NCI-H526 (cell line): Measurements from ENCODE around the gene SUFU.
"Not testable (repeated sequence)": the region's sequence is repeated elsewhere in the genome, so short reads cannot be mapped to it uniquely, and the experiment has no call there.

Experiments used
- DNase-seq, 2 experiments: peaks; one replicate each; lab custom pipeline; 2025; lab: John Stamatoyannopoulos, UW

Gene SUFU

GRCh38 chr10:102514487-102515311 lies 10.9 kb downstream of the SUFU start:
- no peak for DNase-seq

- DNase-seq: no peak
Observed at GRCh38 chr10:102515724-102516123, 12.0 kb downstream of the SUFU start.

- no peak for DNase-seq
Observed at GRCh38 chr10:102517553-102517952, 13.8 kb downstream of the SUFU start.

DNA sequence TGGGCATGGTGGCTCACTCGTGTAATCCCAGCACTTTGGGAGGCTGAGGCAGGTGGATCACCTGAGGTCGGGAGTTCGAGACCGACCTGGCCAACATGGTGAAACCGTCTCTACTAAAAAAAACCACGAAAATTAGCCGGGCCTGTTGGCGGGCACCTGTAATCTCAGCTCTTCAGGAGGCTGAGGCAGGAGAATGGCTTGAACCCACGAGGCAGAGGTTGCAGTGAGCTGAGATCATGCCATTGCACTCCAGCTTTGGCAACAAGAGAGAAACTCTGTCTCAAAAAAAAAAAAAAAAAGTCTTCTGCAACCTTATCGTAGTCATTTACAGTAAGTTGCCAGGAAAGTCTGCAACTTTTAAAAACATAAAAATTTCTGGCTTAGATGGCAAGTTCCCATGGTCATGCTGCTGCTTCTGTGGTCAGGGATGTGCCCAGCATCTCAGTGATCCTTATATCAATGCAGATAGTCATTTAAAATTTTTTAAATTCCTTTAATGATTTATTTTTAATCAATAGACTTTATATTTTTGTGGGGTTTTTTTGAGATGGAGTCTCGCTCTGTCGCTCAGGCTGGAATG lies 15.6 kb downstream of the SUFU start:
- DNase-seq: no peak

DNA sequence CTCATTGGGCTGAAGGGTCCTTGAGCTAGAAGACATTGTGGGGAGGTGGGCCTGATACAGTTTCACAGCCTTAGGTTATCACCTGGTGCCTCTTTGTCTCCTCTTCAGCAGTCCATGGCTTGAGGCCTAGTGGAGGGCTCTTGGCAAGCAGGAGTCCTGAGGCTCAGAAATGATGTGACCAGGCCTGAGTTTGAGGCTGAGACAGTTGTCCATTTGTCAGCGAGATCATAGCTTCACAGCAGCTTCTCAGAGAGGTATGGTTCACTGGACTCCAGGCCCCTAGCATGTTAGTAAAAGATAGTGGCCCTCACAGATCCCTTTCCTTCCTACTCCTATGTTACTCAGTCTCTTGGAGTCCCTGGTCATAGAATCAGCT lies 19.1 kb downstream of the SUFU start:
- no peak for DNase-seq

GRCh38 chr10:102523250-102524029 lies 19.7 kb downstream of the SUFU start:
- no peak for DNase-seq

DNA sequence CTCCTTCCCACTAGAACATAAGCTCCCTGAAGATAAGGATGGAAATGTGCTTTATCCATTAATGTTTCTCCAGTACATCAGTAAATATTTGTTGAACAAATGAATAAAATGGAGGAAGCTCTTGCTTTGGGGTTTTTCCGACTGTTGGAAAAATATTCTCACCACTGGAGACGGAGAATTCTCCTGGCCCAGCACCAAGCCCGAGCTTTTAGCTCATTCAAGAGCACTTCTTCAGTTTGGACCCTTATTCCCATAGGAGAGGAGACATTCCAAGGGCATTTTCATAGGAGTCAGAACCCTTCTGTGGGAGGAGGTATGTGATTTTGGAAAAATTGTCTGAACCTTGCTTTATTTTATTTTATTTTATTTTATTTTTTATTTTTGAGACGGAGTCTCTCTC lies 21.0 kb downstream of the SUFU start:
- no peak for DNase-seq

GRCh38 chr10:102527546-102527945 lies 23.8 kb downstream of the SUFU start:
- DNase-seq: no peak

DNA sequence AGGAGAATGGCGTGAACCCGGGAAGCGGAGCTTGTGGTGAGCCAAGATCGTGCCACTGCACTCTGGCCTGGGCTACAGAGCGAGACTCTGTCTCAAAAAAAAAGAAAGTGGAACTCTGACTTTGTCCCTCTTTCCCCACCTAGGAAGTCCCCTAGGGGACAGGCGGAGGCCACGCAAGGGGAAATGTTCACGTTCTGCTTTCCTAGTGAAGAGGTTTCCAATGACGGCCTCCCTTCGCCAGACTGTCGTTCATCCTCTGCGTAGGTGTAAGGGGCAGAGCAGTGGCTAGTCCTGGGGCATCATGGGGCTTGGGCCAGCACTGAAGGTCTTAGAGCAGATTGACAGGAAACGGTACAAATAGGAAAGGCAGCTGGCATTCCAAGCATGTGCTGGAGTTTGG lies 30.6 kb downstream of the SUFU start:
- no peak for DNase-seq

DNA sequence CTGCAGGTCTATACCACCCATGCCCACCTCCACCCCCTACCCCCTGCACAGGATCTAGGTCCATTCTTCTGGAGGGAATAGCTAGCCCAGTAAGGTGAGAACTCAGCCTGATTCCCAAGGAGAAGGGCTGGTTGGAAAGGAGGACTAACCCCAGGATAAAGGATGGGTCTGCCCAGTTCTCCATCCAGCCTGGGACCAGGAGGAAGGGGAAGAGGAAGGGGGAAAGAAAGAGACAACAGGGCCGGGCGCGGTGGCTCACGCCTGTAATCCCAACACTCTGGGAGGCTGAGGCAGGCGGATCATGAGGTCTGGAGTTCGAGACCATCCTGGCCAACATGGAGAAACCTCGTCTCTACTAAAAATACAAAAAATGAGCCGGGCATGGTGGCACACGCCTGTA lies 31.2 kb downstream of the SUFU start:
- not testable (repeated sequence) for DNase-seq

DNA sequence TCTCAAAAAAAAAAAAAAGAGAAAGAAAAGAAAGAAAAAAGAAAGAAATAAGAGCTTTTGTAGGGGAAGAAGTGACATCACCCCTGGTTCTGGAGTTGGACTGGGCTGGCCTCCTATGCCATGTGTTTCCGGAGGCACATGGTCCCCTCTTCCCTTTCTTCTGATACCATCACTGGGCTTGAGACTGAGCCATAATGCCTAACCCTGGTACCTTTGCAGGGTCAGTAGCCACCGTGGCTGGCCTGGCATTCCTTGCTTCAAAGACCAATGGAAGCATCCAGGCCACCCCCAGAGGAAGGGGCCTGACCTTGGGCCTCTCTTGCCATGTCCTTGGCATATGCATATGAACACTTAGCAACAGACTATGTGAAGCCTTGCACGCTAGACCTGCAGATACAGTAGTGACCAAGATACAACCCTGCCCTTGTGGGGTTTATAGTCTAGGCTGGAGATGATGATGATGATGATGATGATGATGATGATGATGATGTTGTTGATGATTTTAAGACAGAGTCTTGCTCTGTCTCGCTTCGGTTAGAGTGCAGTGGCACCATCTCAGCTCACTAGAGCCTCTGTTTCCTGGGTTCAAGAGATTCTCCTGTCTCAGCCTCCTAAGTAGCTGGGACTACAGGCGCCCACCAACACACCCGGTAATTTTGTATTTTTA lies 31.8 kb downstream of the SUFU start:
- DNase-seq: no peak

- no peak for DNase-seq
Observed at GRCh38 chr10:102537367-102537766, 33.6 kb downstream of the SUFU start.

DNA sequence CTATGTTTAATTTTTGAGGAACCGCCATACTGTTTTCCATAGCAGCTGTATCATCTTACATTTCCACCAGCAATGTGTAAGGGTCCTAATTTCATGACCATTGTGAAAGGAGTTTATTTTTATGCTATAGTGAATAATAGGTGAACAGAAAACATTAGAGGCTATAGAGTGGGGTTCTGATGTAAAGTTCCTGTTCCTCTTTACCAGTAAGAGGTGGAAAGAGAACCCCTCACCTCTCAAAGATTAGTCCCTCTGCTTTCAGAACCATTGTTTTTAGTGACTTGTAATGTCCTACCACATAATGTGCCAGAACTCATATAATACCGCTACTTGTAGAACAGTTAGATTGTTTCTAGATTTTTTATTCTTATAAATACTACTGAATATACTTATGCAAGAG lies 34.2 kb downstream of the SUFU start:
- no peak for DNase-seq

- DNase-seq: no peak
Observed at GRCh38 chr10:102538811-102539210, 35.0 kb downstream of the SUFU start.

DNA sequence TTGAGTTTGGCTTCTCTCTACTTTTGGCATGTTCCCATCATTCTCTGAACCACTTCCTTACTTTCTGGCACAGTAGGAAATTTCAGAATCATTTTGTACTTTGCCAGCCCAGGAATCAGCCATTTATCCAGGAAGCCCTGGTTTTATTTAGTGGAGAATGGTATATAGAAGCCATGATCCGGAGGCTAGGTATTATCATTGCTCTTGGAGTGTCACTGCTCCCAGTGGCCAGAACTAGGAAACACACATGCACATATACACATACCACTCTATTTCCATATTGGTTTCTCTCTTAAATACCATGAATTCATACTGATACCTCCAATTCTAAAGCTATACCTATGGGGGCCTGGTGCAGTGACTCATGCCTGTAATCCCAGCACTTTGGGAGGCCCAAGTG lies 36.3 kb downstream of the SUFU start:
- no peak for DNase-seq

DNA sequence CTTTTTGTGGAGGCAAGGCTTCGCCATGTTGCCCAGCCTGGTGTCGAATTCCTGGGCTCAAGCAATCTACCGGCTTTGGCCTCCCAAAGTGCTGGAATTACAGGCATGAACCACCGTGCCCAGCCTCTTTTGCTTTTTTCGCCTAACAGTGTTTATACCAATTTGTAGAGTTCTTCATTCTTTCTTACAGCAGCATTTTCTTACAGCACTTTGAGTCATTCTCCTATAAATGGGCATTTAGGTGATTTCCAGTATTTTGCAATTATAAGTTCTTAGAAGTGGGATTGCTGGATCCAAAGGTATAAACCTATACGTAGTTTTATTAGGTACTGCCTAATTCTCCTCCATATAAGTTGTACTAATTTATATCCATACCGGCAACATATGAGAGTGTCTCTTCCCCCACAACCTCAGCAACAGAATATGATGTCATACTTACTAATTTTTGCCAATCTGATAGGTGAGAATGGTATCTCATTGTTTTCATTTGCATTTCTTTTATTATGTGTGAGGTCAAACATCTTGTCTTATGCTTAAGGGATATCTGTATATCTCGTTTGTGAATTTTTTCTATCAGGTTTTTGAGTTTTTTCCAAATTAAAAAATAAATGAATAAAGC lies 39.1 kb downstream of the SUFU start:
- no peak for DNase-seq

DNA sequence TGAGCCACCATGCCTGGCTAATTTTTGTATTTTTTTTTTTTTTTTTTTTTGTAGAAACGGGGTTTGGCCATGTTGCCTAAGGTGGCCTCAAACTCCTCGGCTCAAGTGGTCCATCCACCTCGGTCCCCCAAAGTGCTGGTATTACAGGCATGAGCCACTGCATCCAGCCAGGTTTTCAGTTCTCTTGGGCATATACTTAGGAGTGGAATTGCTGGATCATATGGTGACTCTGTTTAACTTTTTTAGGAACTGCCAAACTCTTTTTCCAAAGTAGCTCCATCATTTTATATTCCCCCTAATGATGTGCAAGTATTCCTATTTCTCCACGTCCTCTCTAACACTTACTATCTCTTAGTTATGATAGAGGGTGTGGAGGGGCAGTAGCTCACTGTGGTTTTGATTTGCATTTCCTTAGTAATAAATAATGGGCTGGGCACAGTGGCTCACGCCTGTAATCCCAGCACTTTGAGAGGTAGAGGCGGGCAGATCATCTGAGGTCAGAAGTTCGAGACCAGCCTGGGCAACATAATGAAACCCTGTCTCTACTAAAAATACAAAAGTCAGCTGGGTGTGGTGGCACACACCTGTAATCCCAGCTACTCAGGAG lies 41.6 kb downstream of the SUFU start:
- DNase-seq: no peak

DNA sequence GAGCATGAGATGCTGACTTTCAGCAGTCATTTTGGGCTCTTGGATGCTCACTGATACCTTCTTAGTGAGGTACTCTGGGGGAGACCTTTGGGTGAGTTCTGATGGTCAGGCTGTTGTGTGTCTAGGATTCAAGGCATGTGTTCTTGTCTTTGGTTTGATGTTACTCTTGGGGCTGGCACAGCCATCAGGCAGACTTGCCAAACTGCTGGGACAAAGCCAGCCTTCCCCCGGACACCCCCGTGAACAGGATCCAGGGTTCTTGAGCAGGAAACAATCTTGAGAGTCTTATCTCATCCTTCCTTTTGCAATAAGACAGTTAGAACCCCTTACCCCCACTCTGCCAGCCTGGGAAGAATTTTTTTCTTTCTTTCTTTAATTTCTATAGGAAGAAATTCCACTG lies 42.2 kb downstream of the SUFU start:
- no peak for DNase-seq

DNA sequence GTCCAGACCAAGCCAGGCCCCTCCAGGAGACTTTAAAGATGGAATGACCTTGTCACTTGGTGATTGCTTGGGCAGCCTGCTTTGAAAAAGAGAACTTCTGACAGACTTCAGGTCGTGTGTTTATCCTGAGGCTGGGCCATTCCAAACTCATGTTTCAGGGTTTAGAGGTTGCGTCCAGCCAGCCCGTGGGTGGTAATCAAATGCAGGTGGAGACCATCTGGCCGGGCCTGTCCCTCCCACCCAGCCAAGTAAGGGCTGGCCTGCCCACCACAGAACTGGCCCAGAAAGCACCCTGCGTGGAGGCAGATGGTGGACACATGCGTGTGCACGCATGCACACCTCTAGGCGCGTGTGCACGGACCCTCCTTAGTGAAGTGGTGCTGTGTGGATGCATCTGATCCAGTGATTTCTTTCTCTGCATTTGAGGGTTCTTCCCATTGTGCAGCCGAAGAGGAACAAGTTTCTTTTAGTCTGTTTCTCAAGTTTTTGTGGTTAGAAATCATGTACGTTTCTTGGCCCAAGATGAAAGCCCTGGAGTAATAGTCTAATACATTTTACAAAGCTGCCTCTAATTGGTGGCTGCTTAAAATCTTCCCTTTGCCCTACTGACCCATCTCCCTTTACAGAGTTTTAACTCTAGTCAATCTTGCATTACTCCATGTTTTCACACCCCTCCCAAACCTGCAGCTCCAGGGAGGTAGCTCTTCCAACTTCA lies 43.0 kb downstream of the SUFU start:
- DNase-seq: no peak

GRCh38 chr10:102549549-102549948 lies 45.8 kb downstream of the SUFU start:
- DNase-seq: no peak

GRCh38 chr10:102550636-102551210 lies 47.0 kb downstream of the SUFU start:
- DNase-seq: no peak
